ENCODE data around the gene ARPC2.
A peak's percentile ranks its signal among the peaks of the same experiment; 100 is the strongest.
"Not testable (repeated sequence)": the region's sequence is repeated elsewhere in the genome, so short reads cannot be mapped to it uniquely, and the experiment has no call there.

ARPC2 gene
- 316 reads per million, percentile 96 among the genes with 10 or more reads in this experiment for total RNA-seq

- DNase-seq: peak; percentile 89
Observed at GRCh38 chr2:218216674-218217359, at the start of gene ARPC2. Gene ARPC2 (plus strand): TSS chr2:218217189. CDS start chr2:218217471, 282 bp downstream.

- no peak for DNase-seq
Observed at GRCh38 chr2:218168016-218168415, 49.0 kb upstream of the ARPC2 start.

GRCh38 chr2:218168635-218169462, 48.1 kb upstream of the ARPC2 start:
- DNase-seq: peak; percentile 57

GRCh38 chr2:218169757-218170546, 47.0 kb upstream of the ARPC2 start:
- DNase-seq: no peak

- not testable (repeated sequence) for DNase-seq
Observed at GRCh38 chr2:218171744-218172143, 45.2 kb upstream of the ARPC2 start.

- no peak for DNase-seq
Observed at GRCh38 chr2:218172845-218173244, 44.1 kb upstream of the ARPC2 start.

GRCh38 chr2:218179782-218180181, 37.2 kb upstream of the ARPC2 start:
- DNase-seq: no peak

- no peak for DNase-seq
Observed at GRCh38 chr2:218180467-218181114, 36.4 kb upstream of the ARPC2 start.

GRCh38 chr2:218184331-218184730, 32.7 kb upstream of the ARPC2 start:
- DNase-seq: no peak

- peak; percentile 57 for DNase-seq
Observed at GRCh38 chr2:218186355-218186766, 30.6 kb upstream of the ARPC2 start.

- no peak for DNase-seq
Observed at GRCh38 chr2:218186876-218187275, 30.1 kb upstream of the ARPC2 start.

- DNase-seq: no peak
Observed at GRCh38 chr2:218187296-218188015, 29.5 kb upstream of the ARPC2 start.

GRCh38 chr2:218188528-218188927, 28.5 kb upstream of the ARPC2 start:
- no peak for DNase-seq

GRCh38 chr2:218192902-218193430, 24.0 kb upstream of the ARPC2 start:
- no peak for DNase-seq

GRCh38 chr2:218193701-218194100, 23.3 kb upstream of the ARPC2 start:
- no peak for DNase-seq

- DNase-seq: no peak
Observed at GRCh38 chr2:218194880-218195279, 22.1 kb upstream of the ARPC2 start.

- no peak for DNase-seq
Observed at GRCh38 chr2:218196974-218197373, 20.0 kb upstream of the ARPC2 start.

GRCh38 chr2:218202266-218202665, 14.7 kb upstream of the ARPC2 start:
- DNase-seq: no peak

- DNase-seq: no peak
Observed at GRCh38 chr2:218209078-218209477, 7.9 kb upstream of the ARPC2 start.

GRCh38 chr2:218214116-218214515, 2.9 kb upstream of the ARPC2 start:
- DNase-seq: no peak

GRCh38 chr2:218216336-218216673, 684 bp upstream of the ARPC2 start:
- no peak for DNase-seq
